Measurements from ENCODE around the gene PDP2. TPM values are rescaled to one million over a fixed set of nuclear protein-coding genes. Genes with fewer than 3 reads are reported as not detected.

The PDP2 gene
- polyA plus RNA-seq, 1 donor (not counting 4 experiments of a cell fraction or from before 2014, with no cell fraction given) = 18.5 TPM

DNA sequence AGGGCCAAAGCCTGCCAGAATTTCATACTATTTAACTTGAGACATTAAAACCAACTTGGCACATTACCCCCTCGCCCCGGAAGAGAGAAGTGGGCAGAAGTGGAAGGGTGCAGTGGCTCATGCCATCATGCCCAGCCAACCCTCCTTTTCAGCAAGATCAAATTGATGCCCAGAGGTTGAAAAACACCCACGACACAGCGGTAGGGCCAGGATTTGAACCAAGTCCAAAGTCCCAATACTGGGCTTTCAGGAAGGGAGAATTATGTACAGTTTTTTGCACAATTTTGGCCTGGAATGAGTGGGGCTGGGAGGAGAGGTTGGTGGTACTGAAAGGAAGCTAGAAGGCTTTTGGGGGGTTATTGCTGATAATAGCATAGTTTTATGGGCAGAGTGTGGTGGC, 11.0 kb downstream of the PDP2 start:
- dilution Hi-C loops (cut with MboI; ENCODE audit: extremely low pct_ligation_motif_present, low sequenced_read_pairs) = no loop called here
- Histone ChIP-seq H3K9me3 (ENCODE audit: control insufficient read depth, low read depth, low read length) (no peaks in the 10 kb centered on the region), H3K4me2 (ENCODE audit: control insufficient read depth, extremely low read depth, insufficient read depth, low read depth, low read length) (no peak overlapping the region), H3K4me1 (ENCODE audit: control insufficient read depth, extremely low read depth, insufficient read depth, low read length) (peaks cover 8% of the 10 kb centered on the region), H3K9ac (ENCODE audit: control insufficient read depth, extremely low read depth, insufficient read depth, low read length) (no peak overlapping the region), H3K27me3 (ENCODE audit: control insufficient read depth, extremely low read depth, insufficient read depth, low read length) (no peaks in the 10 kb centered on the region), H2AFZ (ENCODE audit: control insufficient read depth, low read length) (no peak overlapping the region), H3K79me2 (ENCODE audit: control insufficient read depth, insufficient read depth, low read length) (peaks cover 5% of the 10 kb centered on the region), H3K27ac (ENCODE audit: control insufficient read depth, insufficient read depth, low read length) (no peak overlapping the region), H3K36me3 (ENCODE audit: control insufficient read depth in 2 of 2, extremely low read depth in 1 of 2, insufficient read depth in 2 of 2, low read length in 2 of 2) (peaks cover 1 to 5% of the 10 kb centered on the region in 2 experiments), H3K9me1 (ENCODE audit: control insufficient read depth, extremely low read depth, insufficient read depth, low read length) (no peaks in the 10 kb centered on the region), H4K20me1 (ENCODE audit: control insufficient read depth, extremely low read depth, insufficient read depth, low read length) (peaks cover 5% of the 10 kb centered on the region), H3K4me3 (ENCODE audit: control insufficient read depth in 2 of 3, extremely low read depth in 1 of 3, insufficient read depth in 2 of 3, low read depth in 1 of 3, low read length in 3 of 3) (no peak overlapping the region)
- FAIRE-seq (no peak), DNase-seq (ENCODE audit: low read depth, low spot score) (no peak)
- TF ChIP-seq EZH2 (IDR thresholded peaks at IDR 0.05; ENCODE audit: low read length) = no peak
- TF ChIP-seq, protein P1, sequence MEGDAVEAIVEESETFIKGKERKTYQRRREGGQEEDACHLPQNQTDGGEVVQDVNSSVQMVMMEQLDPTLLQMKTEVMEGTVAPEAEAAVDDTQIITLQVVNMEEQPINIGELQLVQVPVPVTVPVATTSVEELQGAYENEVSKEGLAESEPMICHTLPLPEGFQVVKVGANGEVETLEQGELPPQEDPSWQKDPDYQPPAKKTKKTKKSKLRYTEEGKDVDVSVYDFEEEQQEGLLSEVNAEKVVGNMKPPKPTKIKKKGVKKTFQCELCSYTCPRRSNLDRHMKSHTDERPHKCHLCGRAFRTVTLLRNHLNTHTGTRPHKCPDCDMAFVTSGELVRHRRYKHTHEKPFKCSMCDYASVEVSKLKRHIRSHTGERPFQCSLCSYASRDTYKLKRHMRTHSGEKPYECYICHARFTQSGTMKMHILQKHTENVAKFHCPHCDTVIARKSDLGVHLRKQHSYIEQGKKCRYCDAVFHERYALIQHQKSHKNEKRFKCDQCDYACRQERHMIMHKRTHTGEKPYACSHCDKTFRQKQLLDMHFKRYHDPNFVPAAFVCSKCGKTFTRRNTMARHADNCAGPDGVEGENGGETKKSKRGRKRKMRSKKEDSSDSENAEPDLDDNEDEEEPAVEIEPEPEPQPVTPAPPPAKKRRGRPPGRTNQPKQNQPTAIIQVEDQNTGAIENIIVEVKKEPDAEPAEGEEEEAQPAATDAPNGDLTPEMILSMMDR (optimal IDR thresholded peaks at IDR 0.05 in 1 of 3, IDR thresholded peaks at IDR 0.05 in 1 of 3, conservative IDR thresholded peaks at IDR 0.05 in 1 of 3; ENCODE audit: extremely low read depth in 1 of 3, insufficient read depth in 2 of 3, low read length in 3 of 3) = no peak

DNA sequence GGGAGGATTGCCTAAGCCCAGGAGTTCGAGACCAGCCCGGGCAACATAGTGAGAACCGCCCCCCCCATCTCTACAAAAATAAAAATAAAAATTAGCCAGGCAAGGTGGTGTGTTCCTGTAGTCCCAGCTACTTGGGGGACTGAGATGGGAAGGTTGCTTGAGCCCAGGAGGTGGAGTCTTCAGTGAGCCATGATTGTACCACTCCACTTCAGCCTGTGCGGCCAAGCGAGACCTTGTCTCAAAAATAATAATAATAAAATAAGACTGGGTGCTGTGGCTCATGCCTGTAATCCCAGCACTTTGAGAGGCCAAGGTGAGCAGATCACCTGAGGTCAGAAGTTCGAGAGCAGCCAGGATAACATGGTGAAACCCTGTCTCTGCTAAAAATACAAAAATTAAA, 11.5 kb downstream of the PDP2 start:
- FAIRE-seq (no peak), DNase-seq (ENCODE audit: low read depth, low spot score) (no peak)
- Histone ChIP-seq H2AFZ (ENCODE audit: control insufficient read depth, low read length) (no peak overlapping the region), H3K9ac (ENCODE audit: control insufficient read depth, extremely low read depth, insufficient read depth, low read length) (no peak overlapping the region), H3K36me3 (ENCODE audit: control insufficient read depth in 2 of 2, extremely low read depth in 1 of 2, insufficient read depth in 2 of 2, low read length in 2 of 2) (peaks cover under 1 to 1% of the 10 kb centered on the region in 2 experiments), H3K9me1 (ENCODE audit: control insufficient read depth, extremely low read depth, insufficient read depth, low read length) (no peaks in the 10 kb centered on the region), H3K4me2 (ENCODE audit: control insufficient read depth, extremely low read depth, insufficient read depth, low read depth, low read length) (no peak overlapping the region), H4K20me1 (ENCODE audit: control insufficient read depth, extremely low read depth, insufficient read depth, low read length) (peaks cover 2% of the 10 kb centered on the region), H3K4me3 (ENCODE audit: control insufficient read depth in 2 of 3, extremely low read depth in 1 of 3, insufficient read depth in 2 of 3, low read depth in 1 of 3, low read length in 3 of 3) (no peak overlapping the region), H3K9me3 (ENCODE audit: control insufficient read depth, low read depth, low read length) (no peaks in the 10 kb centered on the region), H3K27me3 (ENCODE audit: control insufficient read depth, extremely low read depth, insufficient read depth, low read length) (no peaks in the 10 kb centered on the region), H3K4me1 (ENCODE audit: control insufficient read depth, extremely low read depth, insufficient read depth, low read length) (peaks cover 12% of the 10 kb centered on the region), H3K79me2 (ENCODE audit: control insufficient read depth, insufficient read depth, low read length) (peaks cover 1% of the 10 kb centered on the region), H3K27ac (ENCODE audit: control insufficient read depth, insufficient read depth, low read length) (no peak overlapping the region)
- dilution Hi-C loops (cut with MboI; ENCODE audit: extremely low pct_ligation_motif_present, low sequenced_read_pairs) = no loop called here
- TF ChIP-seq EZH2 (IDR thresholded peaks at IDR 0.05; ENCODE audit: low read length) = no peak
- TF ChIP-seq, protein P1 (optimal IDR thresholded peaks at IDR 0.05 in 1 of 3, IDR thresholded peaks at IDR 0.05 in 1 of 3, conservative IDR thresholded peaks at IDR 0.05 in 1 of 3; ENCODE audit: extremely low read depth in 1 of 3, insufficient read depth in 2 of 3, low read length in 3 of 3) = no peak
